Measurements from ENCODE around the gene CDA. TPM values are rescaled to one million over a fixed set of nuclear protein-coding genes. Genes with fewer than 3 reads are reported as not detected.

The CDA gene
- total and polyA plus RNA-seq, 12 donors, result 0.33 to 11.8 (median 3.3) TPM; not detected in 1

- H3K36me3 ChIP-seq (replicated peaks in 1 of 2), result no peaks in the 10 kb centered on the region
- no peak for TF ChIP-seq POLR2A (IDR thresholded peaks at IDR 0.05)
- TF ChIP-seq CTCF (IDR thresholded peaks at IDR 0.05), result no peak
- no peak overlapping the region for H3K4me3 ChIP-seq
- H3K9me3 ChIP-seq (replicated peaks in 1 of 3), result no peaks in the 10 kb centered on the region
- DNase-seq, result no peak
- intact Hi-C loops (cut with DNase I), result no loop called here
- H3K4me1 ChIP-seq (replicated peaks in 1 of 2), result peaks cover 0 to 23% of the 10 kb centered on the region in 2 donors
- no peak overlapping the region for H3K27ac ChIP-seq
- WGBS, 4 donors, result 92 to 100% (median 100%) methylated on average over 1 of the region's 1 CpG
- H3K27me3 ChIP-seq, result no peaks in the 10 kb centered on the region
These were observed 74.5 kb downstream of the CDA start for GRCh38 chr1:20663365-20663764.

GRCh38 chr1:20663969-20664715 lies 75.2 kb downstream of the CDA start:
- intact Hi-C loops (cut with DNase I), result no loop called here
- DNase-seq, result no peak
- peaks cover 0 to 15% of the 10 kb centered on the region in 2 donors for H3K4me1 ChIP-seq (replicated peaks in 1 of 2)
- H3K27ac ChIP-seq, result no peak overlapping the region
- 73 to 91% (median 76%) methylated on average over 10 to 12 of the region's 12 CpGs for WGBS, 4 donors
- H3K27me3 ChIP-seq, result no peaks in the 10 kb centered on the region
- TF ChIP-seq POLR2A (IDR thresholded peaks at IDR 0.05), result no peak
- no peak for TF ChIP-seq CTCF (IDR thresholded peaks at IDR 0.05)
- H3K36me3 ChIP-seq (replicated peaks in 1 of 2), result no peaks in the 10 kb centered on the region
- H3K9me3 ChIP-seq (replicated peaks in 1 of 3), result no peaks in the 10 kb centered on the region
- H3K4me3 ChIP-seq, result no peak overlapping the region

GRCh38 chr1:20665726-20666125 lies 76.8 kb downstream of the CDA start:
- DNase-seq, result no peak
- H3K9me3 ChIP-seq (replicated peaks in 1 of 3), result no peaks in the 10 kb centered on the region
- intact Hi-C loops (cut with DNase I), result no loop called here
- H3K4me1 ChIP-seq (replicated peaks in 1 of 2), result no peaks in the 10 kb centered on the region
- no peaks in the 10 kb centered on the region for H3K27me3 ChIP-seq
- H3K36me3 ChIP-seq (replicated peaks in 1 of 2), result no peaks in the 10 kb centered on the region
- TF ChIP-seq CTCF (IDR thresholded peaks at IDR 0.05), result no peak
- no peak for TF ChIP-seq POLR2A (IDR thresholded peaks at IDR 0.05)
- H3K4me3 ChIP-seq, result no peak overlapping the region
- H3K27ac ChIP-seq, result no peak overlapping the region
- WGBS, 4 donors, result 81 to 91% (median 84%) methylated on average over 12 of the region's 12 CpGs

- H3K36me3 ChIP-seq (replicated peaks in 1 of 2), result no peaks in the 10 kb centered on the region
- no peak overlapping the region for H3K27ac ChIP-seq
- no peak for DNase-seq
- TF ChIP-seq POLR2A (IDR thresholded peaks at IDR 0.05) (no peak), CTCF (IDR thresholded peaks at IDR 0.05) (no peak)
- no peak overlapping the region for H3K4me3 ChIP-seq
- H3K4me1 ChIP-seq (replicated peaks in 1 of 2), result no peaks in the 10 kb centered on the region
- 75 to 92% (median 85%) methylated on average over 7 to 16 of the region's 16 CpGs for WGBS, 4 donors
- H3K9me3 ChIP-seq (replicated peaks in 1 of 3), result no peaks in the 10 kb centered on the region
- H3K27me3 ChIP-seq, result no peaks in the 10 kb centered on the region
- intact Hi-C loops (cut with DNase I), result no loop called here
These were observed 77.2 kb downstream of the CDA start for GRCh38 chr1:20666146-20666545.

Measured in adrenal gland (tissue), 12 donors.